Left hindlimb (tissue), 1 donor: ENCODE data around the gene CFAP99.
A peak's percentile ranks its signal among the peaks of the same experiment; 100 is the strongest.

Experiments
- DNase-seq: peaks from one replicate; pipeline ENCODE4 v3.0.0-alpha.2; 2018

CFAP99 gene

GRCh38 chr4:2393353-2394270 lies 25.1 kb upstream of the CFAP99 start:
- peak; percentile 83 for DNase-seq

GRCh38 chr4:2394528-2394927 lies 24.2 kb upstream of the CFAP99 start:
- no peak for DNase-seq

- DNase-seq, result no peak
Measured at GRCh38 chr4:2395038-2395437, 23.7 kb upstream of the CFAP99 start.

GRCh38 chr4:2395584-2395983 lies 23.2 kb upstream of the CFAP99 start:
- DNase-seq, result no peak

- DNase-seq, result no peak
Measured at GRCh38 chr4:2396781-2397368, 21.9 kb upstream of the CFAP99 start.

- DNase-seq, result no peak
Measured at GRCh38 chr4:2397596-2398379, 21.0 kb upstream of the CFAP99 start.

- DNase-seq, result no peak
Measured at GRCh38 chr4:2399216-2399615, 19.5 kb upstream of the CFAP99 start.

- DNase-seq, result no peak
Measured at GRCh38 chr4:2399631-2400190, 19.0 kb upstream of the CFAP99 start.

- DNase-seq, result no peak
Measured at GRCh38 chr4:2400841-2401609, 17.7 kb upstream of the CFAP99 start.

- DNase-seq, result no peak
Measured at GRCh38 chr4:2401610-2401983, 17.2 kb upstream of the CFAP99 start.

GRCh38 chr4:2402048-2402842 lies 16.5 kb upstream of the CFAP99 start:
- peak; percentile 79 for DNase-seq

GRCh38 chr4:2402941-2403340 lies 15.8 kb upstream of the CFAP99 start:
- DNase-seq, result no peak

- no peak for DNase-seq
Measured at GRCh38 chr4:2406406-2406805, 12.3 kb upstream of the CFAP99 start.

- DNase-seq, result peak; percentile 28
Measured at GRCh38 chr4:2406920-2407319, 11.8 kb upstream of the CFAP99 start.

GRCh38 chr4:2407991-2408342 lies 10.8 kb upstream of the CFAP99 start:
- DNase-seq, result no peak

GRCh38 chr4:2408401-2408958 lies 10.3 kb upstream of the CFAP99 start:
- peak; percentile 25 for DNase-seq

- no peak for DNase-seq
Measured at GRCh38 chr4:2408976-2409375, 9.8 kb upstream of the CFAP99 start.

- no peak for DNase-seq
Measured at GRCh38 chr4:2409381-2409783, 9.4 kb upstream of the CFAP99 start.

- no peak for DNase-seq
Measured at GRCh38 chr4:2411786-2412510, 6.8 kb upstream of the CFAP99 start.

GRCh38 chr4:2412534-2412884 lies 6.2 kb upstream of the CFAP99 start:
- DNase-seq, result no peak
